Measurements from ENCODE around the gene FASN. TPM values are rescaled to one million over a fixed set of nuclear protein-coding genes. Genes with fewer than 3 reads are reported as not detected.

FASN gene
- total RNA-seq, 1 donor from 2014 or later = 35.1 TPM

DNA sequence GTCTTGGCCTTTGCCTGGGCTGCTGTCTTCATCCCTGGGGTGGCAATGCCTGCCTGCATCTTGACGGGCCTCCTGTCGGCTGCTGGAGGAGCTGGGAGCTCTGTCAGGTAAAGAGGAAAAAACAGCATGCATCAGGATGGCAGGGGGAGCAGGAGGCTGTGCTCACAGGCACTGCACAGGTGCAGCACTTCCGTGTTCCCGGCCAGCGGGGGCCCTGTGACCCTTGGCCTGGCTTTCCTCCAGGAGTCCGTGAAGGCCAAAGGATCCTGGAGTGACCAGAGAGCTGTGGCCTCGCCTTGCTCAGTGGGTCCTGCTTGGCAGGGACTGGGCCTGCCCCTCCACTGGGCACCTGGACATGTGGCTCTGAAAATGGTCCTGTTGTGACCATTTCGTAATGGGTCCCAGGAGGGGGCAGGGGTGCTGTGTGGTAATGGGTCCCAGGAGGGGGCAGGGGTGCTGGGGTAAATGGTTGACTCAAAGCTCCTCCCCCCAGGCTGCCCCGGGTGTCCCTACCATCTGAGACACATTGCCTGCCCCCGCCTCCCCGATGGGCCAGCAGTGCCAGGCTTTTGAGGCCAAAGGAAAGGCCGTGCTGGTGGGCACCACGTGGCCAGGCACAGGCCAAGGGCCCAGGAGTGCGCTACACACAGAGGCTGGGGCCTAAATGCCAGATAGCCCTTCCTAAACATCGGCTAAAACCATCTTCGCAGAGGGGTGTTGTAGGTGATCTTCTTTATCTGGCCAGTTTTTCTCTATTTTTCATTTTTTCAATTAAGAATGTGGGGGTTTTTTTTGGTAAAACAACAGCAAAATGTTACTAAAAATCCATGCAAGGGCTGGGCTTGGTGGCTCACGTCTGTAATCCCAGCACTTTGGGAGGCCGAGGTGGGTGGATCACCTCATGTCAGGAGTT, 4.0 kb upstream of the FASN start:
- DNase-seq (ENCODE audit: low read depth in 2 of 2) = no peak

DNA sequence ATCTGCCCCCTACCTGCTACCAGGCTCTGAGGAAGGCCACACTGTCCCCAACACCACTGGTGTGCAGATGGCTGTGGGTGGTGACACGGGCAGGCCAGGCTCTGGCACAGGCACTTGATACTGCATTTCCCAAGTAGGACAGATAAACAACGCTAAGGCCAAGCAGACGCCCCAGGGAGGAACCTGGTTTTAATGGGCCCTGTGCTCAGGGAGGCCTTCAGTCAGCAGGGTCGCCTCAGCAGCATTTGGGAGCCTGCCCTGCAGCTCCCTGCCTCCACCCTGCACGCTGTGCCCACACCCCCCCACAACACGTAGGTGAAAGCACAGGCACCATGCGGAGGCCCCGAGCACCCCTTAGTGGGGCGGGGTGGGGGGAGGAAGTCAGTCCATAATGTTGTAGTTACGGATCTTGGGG, 3.3 kb upstream of the FASN start:
- DNase-seq (ENCODE audit: low read depth in 2 of 2) = no peak

DNA sequence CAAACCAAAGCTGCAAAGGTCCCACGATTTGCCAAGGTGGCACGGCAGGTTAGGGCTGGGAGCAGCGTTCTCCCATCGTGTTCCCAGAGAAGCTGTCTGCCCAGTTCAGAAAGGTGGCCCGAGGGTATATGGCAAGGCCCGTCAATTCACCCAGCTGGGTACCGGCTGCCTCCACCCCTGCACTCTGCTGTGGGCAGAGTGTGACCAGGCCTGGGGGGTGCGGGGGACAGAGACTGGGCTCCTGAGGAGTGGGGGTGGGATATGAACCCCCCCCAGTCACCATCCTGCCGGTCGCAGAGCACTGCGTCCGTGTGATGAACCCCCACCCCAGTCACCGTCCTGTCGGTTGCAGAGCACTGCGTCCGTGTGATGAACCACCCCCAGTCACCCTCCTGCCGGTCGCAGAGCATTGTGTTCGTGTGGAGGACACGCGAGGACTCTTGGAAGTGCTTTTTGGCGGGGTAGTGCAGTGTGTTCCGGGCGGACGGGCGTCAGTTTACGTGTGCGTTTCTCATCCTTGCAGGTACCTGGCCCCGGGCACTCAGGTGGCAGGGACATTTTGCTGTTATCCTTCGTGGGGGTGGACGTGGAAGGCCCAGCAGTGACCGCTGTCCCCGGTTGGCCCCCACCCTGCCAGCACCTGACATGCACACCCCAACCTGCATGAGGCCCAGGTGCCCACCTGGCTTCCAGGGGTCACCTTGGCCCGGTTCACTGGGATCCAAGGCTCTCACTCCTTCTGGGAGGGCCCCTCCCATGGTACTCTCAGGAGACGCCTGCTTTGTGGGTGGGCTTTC, 2.7 kb upstream of the FASN start:
- DNase-seq (ENCODE audit: low read depth in 2 of 2) = no peak

DNA sequence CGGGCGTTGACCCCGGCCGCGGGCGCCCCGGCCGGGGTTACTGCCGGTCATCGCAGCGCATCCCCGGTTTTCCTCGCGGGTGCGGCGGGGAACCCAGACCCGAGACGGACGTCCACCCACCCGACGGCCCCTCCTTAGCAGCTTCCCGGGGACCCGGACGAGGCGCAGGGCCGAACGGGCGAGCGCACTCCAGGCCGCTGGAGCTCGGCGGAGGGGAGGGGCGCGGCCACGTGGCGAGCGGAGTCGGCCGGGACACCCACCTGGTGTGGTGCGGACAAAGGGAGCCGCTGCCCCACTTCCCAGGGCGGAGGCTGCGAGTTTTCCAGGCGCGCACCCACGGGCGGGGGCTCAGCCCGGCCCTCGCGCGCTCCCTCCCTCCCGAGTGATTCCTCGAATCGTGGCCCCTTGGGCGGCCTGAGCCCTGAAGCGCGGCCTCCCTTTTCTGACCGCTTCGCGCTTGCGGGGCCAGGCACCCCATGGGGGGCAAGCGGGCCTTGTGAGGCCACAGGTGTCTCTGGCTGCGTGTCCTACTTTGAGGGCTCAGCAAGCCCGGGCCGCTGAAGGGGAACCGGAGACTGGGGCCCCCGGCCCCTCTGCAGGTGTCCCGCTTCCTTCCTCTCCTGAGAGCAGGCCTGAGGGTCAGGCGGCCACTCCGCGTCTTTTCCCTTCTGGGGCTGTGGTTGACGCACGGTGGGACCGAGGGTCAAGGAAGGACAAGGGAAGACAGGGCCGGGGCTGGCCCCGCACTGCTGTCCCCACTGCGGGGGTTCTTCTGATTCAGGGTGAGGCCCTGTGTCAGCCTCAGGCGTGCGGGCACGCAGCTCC, 1.1 kb upstream of the FASN start:
- no peak for DNase-seq (ENCODE audit: low read depth in 2 of 2)

DNA sequence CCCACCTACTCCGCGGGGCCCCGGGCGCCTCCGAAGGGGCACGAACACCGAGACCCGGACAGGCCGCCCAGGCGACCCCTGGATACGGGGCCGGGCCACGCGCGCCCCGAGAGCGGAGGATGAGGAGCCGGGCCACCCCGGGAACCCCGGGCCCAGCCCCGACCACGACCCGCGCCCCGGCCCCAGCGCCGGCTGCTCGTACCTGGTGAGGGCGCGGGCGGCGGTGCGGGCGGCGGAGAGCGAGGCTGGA, 192 bp downstream of the FASN start:
- DNase-seq (ENCODE audit: low read depth in 2 of 2) = no peak

DNA sequence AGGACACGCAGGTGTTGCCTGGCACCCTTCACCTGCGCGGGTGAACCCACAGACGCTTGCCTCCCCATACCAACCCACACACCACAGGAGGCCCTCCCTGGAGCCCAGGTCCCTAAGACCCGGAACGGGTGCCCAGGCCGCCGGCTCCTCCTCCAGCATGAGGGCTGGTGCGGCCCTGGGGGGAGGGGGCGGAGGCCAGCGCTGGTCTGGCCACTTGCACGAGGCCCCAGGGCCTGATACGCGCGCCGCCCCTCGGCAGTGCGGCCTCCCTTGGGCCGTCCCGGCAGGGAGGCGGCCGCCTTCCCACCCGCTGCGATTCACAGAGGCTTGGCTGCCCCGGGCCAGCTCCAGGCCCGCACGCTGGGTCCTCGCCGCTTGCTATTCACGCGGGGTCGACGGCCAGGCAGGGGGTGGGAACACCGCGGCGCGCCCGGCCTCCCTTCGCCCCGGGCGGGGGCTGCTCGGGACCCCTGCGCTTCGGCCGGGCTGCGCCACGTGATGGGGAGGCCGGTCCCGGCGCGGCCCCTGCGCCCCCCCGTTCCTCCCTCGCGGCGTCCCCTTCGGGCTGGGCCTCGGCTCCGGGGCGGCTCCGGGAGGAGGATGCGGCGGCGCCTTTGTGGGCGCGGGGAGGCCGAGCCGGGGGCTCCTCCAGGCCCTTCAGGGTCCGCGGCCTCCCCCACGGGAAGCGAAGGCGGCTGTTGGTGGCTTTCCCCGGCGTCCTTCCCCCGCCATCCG, 685 bp downstream of the FASN start:
- DNase-seq (ENCODE audit: low read depth in 2 of 2) = peak; percentile 74

DNA sequence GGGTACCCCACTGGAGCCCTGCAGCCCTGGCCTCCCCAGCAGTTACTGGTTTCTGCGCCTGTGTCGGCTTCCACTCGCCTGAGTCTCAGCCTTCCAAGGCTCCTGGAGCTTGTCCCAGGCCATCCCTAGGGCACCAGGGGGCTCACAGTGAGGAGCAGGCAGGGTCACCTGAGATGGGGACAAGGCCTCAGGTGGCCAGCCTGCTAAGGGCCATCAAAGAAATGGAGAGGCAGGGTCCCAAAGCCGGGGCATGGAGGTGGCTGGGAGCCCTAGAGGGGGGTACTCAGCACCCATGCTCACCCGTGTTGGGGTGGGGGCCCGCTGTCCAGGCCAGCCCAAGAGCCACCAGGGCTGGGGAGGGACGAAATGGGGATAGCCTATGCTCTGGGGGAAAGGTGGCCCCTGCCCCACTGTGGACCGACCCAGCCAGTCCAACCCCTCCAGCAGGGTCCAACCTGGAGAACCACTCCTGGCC, 1.3 kb downstream of the FASN start:
- DNase-seq (ENCODE audit: low read depth in 2 of 2) = no peak

DNA sequence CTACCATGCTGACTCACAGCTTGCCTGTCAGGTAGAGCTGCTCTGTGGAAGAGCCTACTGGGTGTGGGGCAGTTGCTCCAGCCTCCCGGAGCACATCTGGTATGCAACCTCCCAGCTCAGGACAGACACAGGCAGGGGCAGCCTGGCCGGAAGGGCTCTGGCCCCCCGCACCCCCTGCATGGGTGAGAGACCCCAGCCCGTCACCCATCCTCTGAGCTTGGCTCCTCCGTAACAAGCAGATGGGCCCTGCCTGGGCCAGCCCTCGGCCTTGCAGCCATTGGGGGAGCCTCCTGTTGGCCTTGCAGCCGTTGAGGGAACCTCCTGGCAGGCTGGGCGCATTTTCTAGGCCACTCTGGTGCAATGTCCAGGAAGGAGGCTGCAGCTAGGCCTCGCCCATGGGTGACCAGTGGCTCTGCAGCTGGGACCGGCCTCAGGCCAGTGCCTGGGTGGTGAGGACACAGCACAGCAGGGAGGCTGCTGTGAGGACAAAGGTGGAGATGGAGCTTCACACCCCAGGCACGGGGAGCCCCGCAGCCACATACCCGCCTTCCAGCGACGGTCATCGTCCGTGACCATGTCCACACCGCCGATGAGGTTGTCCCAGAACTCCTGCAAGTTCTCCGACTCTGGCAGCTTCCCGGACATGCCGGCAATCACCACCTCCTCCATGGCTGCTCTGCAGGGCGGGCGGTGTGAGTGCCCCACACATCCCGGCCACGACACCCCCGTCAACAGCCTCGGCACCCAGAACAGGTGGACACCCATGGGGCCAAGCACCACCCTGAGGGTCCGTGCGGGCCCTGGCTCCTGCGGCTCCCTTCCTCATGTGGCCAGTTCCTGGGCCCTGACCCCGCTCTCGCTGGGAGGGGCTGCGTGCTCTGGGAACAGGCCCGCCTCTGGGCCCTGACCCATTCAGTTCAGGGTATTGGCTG, 2.0 kb downstream of the FASN start:
- DNase-seq (ENCODE audit: low read depth in 2 of 2) = no peak

DNA sequence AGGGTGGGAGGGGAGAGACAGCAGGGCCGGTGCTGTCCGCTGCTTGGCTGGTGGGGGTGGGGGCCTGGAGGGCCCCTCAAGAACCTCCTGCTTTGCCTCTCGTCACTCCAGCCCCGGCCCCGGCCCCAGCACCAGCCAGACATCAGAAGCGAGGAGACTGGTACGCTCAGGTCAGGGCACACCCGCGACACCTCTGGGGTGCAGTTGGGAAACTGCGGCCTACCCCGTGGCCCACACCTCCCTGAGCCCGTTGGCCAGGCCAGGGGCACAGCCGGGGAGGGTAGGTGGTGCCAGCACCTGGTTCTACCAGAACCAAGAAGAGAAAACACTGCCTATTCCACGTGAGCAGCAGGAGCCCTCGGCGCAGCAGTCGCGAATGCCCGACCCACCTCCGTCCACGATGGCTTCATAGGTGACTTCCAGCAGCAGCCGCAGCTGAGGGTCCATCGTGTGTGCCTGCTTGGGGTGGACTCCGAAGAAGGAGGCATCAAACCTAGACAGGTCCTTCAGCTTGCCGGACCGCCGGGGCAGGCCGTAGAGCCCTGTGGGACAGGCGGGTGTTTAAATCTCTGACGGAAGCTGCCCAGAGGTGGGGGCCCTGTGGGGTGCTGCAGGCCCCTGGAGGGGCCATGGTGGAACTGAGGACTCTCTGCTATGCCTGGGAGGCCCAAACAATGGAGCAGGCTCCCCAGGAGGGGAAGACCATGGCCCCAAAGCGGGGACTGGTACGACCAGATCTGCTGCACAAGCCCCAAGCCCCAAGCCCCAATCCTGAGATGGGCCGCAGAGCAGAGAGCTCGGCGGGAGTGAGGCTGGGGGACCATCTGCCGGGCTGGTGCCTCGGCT, 2.9 kb downstream of the FASN start:
- no peak for DNase-seq (ENCODE audit: low read depth in 2 of 2)

DNA sequence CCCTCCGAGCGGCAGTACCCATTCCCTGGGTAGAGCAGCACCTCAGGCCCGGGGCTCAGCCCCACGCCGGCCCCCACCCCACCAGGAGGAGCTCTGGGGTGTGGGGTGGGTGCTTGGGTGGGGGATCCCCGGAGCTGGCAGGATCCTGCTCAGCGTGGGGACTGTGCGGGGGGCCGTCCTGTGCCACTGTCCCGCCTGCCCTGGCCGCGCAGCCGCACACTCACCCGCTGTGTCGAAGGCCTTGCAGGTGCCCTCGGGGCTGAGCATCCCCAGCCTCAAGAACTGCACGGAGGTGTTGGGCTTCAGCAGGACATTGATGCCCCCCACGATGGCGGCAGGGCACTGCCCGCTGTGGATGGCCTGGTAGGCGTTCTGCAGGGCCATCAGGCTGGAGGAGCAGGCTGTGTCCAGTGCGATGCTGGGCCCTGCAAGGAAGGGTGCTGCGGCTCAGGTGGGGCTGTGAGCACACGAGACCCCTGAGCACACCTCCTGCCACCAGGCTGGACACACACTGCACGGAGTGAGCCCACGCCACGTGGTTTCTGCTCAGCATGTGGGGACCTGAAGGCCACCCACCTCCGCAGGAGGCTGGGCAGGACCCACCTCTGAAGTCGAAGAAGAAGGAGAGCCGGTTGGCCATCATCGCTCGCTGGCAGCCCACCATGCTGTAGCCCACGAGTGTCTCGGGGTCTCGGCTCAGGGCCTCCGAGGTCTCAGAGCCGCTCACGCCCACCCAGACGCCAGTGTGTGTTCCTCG, 4.9 kb downstream of the FASN start:
- DNase-seq (ENCODE audit: low read depth in 2 of 2) = no peak

DNA sequence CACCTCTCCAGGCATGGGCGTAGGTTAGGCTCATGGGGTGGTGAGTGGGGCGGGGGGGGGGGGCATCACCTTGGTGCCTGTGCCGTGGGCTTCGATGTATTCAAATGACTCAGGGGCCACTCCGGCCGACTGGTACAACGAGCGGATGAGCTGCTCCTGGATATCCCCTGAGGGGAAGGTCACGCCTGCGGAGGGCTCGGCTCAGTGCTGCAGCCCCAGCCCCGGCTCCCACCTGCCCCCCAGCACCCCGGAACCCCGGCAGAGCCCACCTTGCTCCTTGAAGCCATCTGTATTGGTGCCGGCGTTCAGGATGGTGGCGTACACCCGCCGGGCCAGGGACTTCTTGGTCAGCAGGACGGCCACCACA, 5.4 kb downstream of the FASN start:
- no peak for DNase-seq (ENCODE audit: low read depth in 2 of 2)

DNA sequence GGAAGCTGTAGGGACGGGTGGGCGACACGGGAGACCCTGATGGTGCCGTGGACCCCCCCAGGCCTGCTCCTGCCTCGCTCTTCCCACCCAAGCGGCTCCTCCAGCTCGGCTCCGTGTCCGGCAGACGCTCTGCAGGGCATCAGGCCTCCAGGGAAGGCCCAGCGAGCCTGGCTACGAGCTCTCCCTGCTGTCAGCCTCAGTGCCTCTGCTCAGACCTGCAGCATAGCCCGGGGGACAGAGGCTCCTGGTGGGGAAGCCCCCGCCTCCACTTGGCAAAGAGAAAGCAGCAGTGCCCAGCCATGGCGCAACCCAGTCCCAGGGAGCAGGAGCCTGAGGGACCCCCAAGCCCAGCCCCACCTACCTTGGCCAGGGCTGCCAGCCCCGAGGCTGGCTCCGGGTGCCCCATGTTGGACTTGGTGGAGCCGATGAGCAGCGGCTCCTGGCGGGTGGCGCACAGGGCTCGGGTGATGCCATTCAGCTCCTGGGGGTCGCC, 5.9 kb downstream of the FASN start:
- DNase-seq (ENCODE audit: low read depth in 2 of 2) = no peak

DNA sequence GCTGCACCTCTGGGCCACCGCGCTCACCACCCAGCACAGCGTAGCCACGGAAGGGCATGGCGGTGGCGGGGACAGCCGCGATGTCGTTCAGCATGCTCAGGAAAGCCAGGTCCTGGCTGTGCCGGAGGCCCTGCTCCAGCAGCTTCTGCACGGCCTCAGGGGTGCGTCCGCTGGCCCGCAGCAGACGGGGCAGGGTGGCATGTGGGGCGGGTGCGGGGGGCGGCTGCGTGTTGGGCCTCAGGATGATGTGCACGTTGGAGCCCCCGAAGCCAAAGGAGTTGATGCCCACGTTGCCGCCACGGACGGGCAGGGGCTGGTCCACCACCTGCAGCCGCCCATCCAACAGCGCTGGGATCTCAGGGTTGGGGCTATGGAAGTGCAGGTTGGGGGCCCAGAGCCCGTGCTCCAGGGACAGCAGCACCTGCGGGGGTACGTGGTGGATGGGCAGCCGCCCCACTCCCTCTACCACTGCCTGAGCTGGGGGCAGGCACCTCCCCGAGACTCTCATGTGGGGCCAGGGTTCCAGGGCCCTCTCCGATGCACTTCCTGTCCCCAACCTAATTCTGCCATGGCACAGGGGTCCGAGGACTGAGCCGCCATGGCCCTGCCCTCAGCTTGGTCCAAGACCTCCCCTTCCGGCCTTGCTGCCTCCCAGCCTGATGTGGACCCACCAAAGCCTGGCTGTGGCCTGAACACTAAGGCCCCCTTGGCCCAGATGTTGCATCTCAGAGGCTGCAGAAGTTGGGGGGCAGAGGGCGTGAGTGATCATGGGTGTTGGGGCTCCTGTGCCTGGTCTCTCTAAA, 6.6 kb downstream of the FASN start:
- DNase-seq (ENCODE audit: low read depth in 2 of 2) = no peak

DNA sequence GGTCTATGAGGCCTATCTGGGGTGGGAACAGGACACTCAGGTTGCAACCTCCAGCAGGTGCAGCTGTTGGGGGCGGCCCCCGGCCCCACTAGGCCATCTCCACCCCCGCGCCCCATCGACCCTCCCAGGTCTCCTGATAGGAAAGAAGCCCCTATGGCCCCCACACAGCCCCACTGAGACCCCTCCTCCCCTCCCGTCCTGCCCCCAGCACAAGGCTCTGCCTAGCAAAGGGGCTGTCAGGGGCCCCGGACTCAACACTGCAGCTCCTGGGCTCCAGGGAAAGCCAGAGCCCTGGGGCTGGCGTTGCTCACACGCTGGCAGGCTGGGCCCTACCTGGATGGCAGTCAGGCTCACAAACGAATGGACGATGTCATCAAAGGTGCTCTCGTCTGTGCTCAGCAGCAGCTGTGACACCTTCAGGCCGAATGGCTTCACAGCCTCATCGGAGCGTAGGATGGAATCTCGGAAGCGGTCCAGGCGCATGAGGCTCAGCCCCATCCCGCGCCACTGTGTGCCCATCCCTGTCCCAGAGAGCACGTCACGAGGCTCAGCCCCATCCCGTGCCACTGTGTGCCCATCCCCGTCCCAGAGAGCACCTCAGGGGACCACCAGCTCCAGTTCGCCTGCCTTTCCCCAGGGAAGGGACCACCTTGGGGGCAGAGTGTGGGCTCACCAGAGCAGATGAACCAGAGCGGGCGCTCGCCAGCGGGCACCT, 7.3 kb downstream of the FASN start:
- no peak for DNase-seq (ENCODE audit: low read depth in 2 of 2)

DNA sequence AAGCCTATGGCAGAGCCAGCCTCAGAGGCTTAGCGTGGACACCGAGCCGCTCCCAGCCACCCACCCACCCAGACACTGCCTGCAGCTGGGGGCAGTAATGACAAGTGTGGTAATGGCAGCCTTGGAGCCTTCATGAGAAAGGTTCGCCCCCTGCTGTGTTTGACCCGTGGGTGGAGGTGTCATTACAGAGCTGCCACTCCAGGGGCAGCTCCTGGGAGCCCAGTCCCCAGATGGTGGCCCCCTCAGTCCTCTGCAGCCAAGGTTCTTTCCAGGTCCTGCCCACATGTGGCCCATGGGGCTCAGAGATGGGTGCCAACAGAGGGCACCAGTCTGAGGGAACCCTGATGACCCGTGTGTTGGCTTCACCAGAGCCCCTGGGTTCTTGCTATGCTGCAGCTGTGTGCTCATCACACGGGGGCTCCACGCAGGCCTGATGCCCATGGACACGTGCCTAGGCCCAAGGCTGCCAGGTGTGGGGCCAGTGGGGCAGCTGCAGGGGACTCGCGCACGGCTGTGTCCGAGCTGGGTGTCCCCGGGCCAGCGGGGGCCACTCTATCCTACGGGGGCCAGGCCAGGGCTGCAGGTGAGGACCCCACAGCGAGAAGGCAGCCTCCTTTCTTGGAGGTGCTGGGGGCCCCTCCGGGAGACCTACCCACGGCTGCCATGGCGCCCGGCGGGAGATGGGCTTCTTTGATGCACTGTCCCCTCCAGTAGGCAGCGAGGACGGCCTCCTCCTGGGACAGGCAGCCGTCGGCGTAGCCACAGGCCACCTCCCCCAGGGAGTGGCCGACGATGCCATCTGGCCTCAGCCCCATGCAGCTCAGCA, 8.1 kb downstream of the FASN start:
- no peak for DNase-seq (ENCODE audit: low read depth in 2 of 2)

All from lung microvascular endothelial cell (primary cell).